CD4-positive, alpha-beta T cell (primary cell): ENCODE data around the gene TMEM120A. TPM values are rescaled to one million over a fixed set of nuclear protein-coding genes. Genes with fewer than 3 reads are reported as not detected.
A peak's percentile ranks its signal among the peaks of the same experiment; 100 is the strongest.

ENCODE experiments used
- ATAC-seq: fragments of 200-7000 bp; cut with Tn5 transposase; one replicate; pipeline ENCODE4 v1.10.0; 2022; ENCODE audit warnings: mild to moderate bottlenecking; ENCODE audit not compliant: poor library complexity
- CTCF ChIA-PET: fragments of 350-600 bp; sonication (Branson Sonifier 250); formaldehyde crosslinking; loops from one replicate; lab custom pipeline; 2021; ENCODE audit warnings: antibody characterized with exemption, inconsistent platforms; lab: Charles Lee
- POLR2A ChIA-PET: fragments of 350-600 bp; sonication (Branson Sonifier 250); formaldehyde crosslinking; loops from one replicate; lab custom pipeline; 2021; ENCODE audit warnings: antibody characterized with exemption, inconsistent platforms; lab: Charles Lee
- DNase-seq, 14 experiments: peaks; one replicate each; pipeline ENCODE4 v3.0.0-alpha.2; 2013 to 2020; ENCODE audit warnings: mixed read lengths in 2 of 14
- H3K27ac ChIP-seq, 2 donors: one replicate each; pipeline versions ENCODE4 v1.5.1 to v1.7.0; 2013; ENCODE audit warnings: low read length in 2 of 2, low read depth in 1 of 2, mild to moderate bottlenecking in 1 of 2
- H3K27me3 ChIP-seq, 2 experiments: 1 replicate in 1 of 2; 2 replicates in 1 of 2; pipeline versions ENCODE4 v1.6.1 to v1.7.0; 2013; ENCODE audit warnings: low read length in 2 of 2, control low read depth in 1 of 2, mild to moderate bottlenecking in 1 of 2, moderate library complexity in 1 of 2; ENCODE audit not compliant: insufficient read depth in 2 of 2, control insufficient read depth in 1 of 2
- H3K36me3 ChIP-seq: one replicate; pipeline ENCODE4 v1.6.1; 2013; ENCODE audit warnings: low read length, control low read depth; ENCODE audit not compliant: insufficient read depth
- H3K4me1 ChIP-seq: one replicate; pipeline ENCODE4 v1.6.1; 2013; ENCODE audit warnings: low read length, control low read depth; ENCODE audit not compliant: insufficient read depth
- H3K4me3 ChIP-seq: one replicate; pipeline ENCODE4 v1.5.1; 2013; ENCODE audit warnings: mild to moderate bottlenecking, low read length, moderate library complexity
- H3K9me3 ChIP-seq, 2 experiments: 1 replicate in 1 of 2; 2 replicates in 1 of 2; pipeline versions ENCODE4 v1.6.1 to v1.7.0; 2013; ENCODE audit warnings: low read length in 2 of 2, mild to moderate bottlenecking in 2 of 2, control low read depth in 1 of 2, moderate library complexity in 1 of 2; ENCODE audit not compliant: control insufficient read depth in 1 of 2, insufficient read depth in 1 of 2
- H3K27ac Mint-ChIP-seq: one replicate; pipeline ENCODE4 v1.8.0; 2020; ENCODE audit warnings: mixed read lengths
- H3K27me3 Mint-ChIP-seq: one replicate; pipeline ENCODE4 v1.8.0; 2021; ENCODE audit warnings: mixed read lengths
- H3K36me3 Mint-ChIP-seq: one replicate; pipeline ENCODE4 v1.8.0; 2021; ENCODE audit warnings: low read depth, mixed read lengths
- H3K4me1 Mint-ChIP-seq: one replicate; pipeline ENCODE4 v1.8.0; 2021; ENCODE audit warnings: low read depth, mixed read lengths
- H3K4me3 Mint-ChIP-seq: one replicate; pipeline ENCODE4 v1.8.0; 2020; ENCODE audit warnings: mild to moderate bottlenecking, mixed read lengths
- H3K9me3 Mint-ChIP-seq: one replicate; pipeline ENCODE4 v1.8.0; 2020; ENCODE audit warnings: mixed read lengths
- CTCF ChIP-seq: fragments of 200-600 bp; IDR thresholded peaks from one replicate; pipeline ENCODE4 v1.8.0; 2022; ENCODE audit warnings: antibody characterized with exemption, mild to moderate bottlenecking
- intact Hi-C, 2 experiments: fragments of 100-400 bp; cut with DNase I in 1 of 2; cut with micrococcal nuclease in 1 of 2; formaldehyde crosslinking; loops; one replicate each; pipeline versions ENCODE4 v1.15.1 to v1.9.0; 2023 to 2025; cut with DNase I, micrococcal nuclease
- total RNA-seq, 174 experiments: library from RNA in 2 of 174; stranded (reverse) in 2 of 174; gene quantifications; one replicate each; pipeline ENCODE4 v1.2.3 and lab custom pipeline; 2021 to 2026

The TMEM120A gene
- total RNA-seq, 2 experiments from 2014 or later = 10.0 to 10.8 TPM

- H3K9me3 Mint-ChIP-seq = no peaks in the 10 kb centered on the region
- H3K27ac ChIP-seq = no peak overlapping the region
- H3K27ac Mint-ChIP-seq = no peak overlapping the region
- no peak overlapping the region for H3K4me3 Mint-ChIP-seq
- no peaks in the 10 kb centered on the region for H3K27me3 Mint-ChIP-seq
- ChIA-PET CTCF (no interaction called here), POLR2A (no interaction called here)
- H3K27me3 ChIP-seq = no peaks in the 10 kb centered on the region
- no peaks in the 10 kb centered on the region for H3K9me3 ChIP-seq
- DNase-seq (peak in 1 of 14 experiments; percentile 43), ATAC-seq (no peak)
- peaks cover 45% of the 10 kb centered on the region for H3K36me3 ChIP-seq
- no peak for TF ChIP-seq CTCF
- intact Hi-C loops = no loop called here
- peaks cover 18% of the 10 kb centered on the region for H3K4me1 Mint-ChIP-seq
- H3K36me3 Mint-ChIP-seq = peaks cover 42% of the 10 kb centered on the region
- H3K4me1 ChIP-seq = peaks cover 4% of the 10 kb centered on the region
- no peak overlapping the region for H3K4me3 ChIP-seq
Observed at GRCh38 chr7:75987805-75988567, 6.4 kb downstream of the TMEM120A start.

GRCh38 chr7:75987026-75987804, 7.2 kb downstream of the TMEM120A start:
- ChIA-PET CTCF (no interaction called here), POLR2A (no interaction called here)
- no peak overlapping the region for H3K4me3 ChIP-seq
- intact Hi-C loops = no loop called here
- Mint-ChIP-seq H3K27me3 (no peaks in the 10 kb centered on the region), H3K36me3 (peaks cover 49% of the 10 kb centered on the region), H3K27ac (no peak overlapping the region), H3K4me3 (no peak overlapping the region), H3K9me3 (no peaks in the 10 kb centered on the region), H3K4me1 (peaks cover 16% of the 10 kb centered on the region)
- H3K27me3 ChIP-seq = no peaks in the 10 kb centered on the region
- H3K36me3 ChIP-seq = peaks cover 49% of the 10 kb centered on the region
- peaks cover 3% of the 10 kb centered on the region for H3K4me1 ChIP-seq
- no peak for TF ChIP-seq CTCF
- DNase-seq = peak in 1 of 14 experiments; percentile 19
- H3K9me3 ChIP-seq = no peaks in the 10 kb centered on the region
- H3K27ac ChIP-seq = no peak overlapping the region
- ATAC-seq = no peak

- ChIA-PET CTCF (no interaction called here), POLR2A (no interaction called here)
- Histone ChIP-seq H3K36me3 (peaks cover 51% of the 10 kb centered on the region), H3K9me3 (no peaks in the 10 kb centered on the region), H3K27ac (no peak overlapping the region), H3K27me3 (no peaks in the 10 kb centered on the region), H3K4me3 (no peak overlapping the region), H3K4me1 (peaks cover 3% of the 10 kb centered on the region)
- H3K9me3 Mint-ChIP-seq = no peaks in the 10 kb centered on the region
- ATAC-seq = no peak
- DNase-seq = peak in 1 of 14 experiments; percentile 20
- H3K27ac Mint-ChIP-seq = no peak overlapping the region
- no peak overlapping the region for H3K4me3 Mint-ChIP-seq
- H3K36me3 Mint-ChIP-seq = peaks cover 58% of the 10 kb centered on the region
- H3K4me1 Mint-ChIP-seq = peaks cover 16% of the 10 kb centered on the region
- intact Hi-C loops = no loop called here
- H3K27me3 Mint-ChIP-seq = no peaks in the 10 kb centered on the region
- no peak for TF ChIP-seq CTCF
Observed at GRCh38 chr7:75986147-75986781, 8.1 kb downstream of the TMEM120A start.
